ENCODE measurements around the gene CISD2.
"Not testable (repeated sequence)": the region's sequence is repeated elsewhere in the genome, so short reads cannot be mapped to it uniquely, and the experiment has no call there.

The CISD2 gene

GRCh38 chr4:102868781-102869568 is at the start of gene CISD2:
Gene CISD2 (plus strand): TSS chr4:102868992. CDS start chr4:102869085, 93 bp downstream.
- peak; percentile 68 to 89 for DNase-seq (ENCODE audit: low read depth in 1 of 2, low spot score in 1 of 2)
- TF ChIP-seq JUND (IDR thresholded peaks at IDR 0.05; ENCODE audit: low read depth): no peak
- in situ Hi-C loops (cut with HindIII; ENCODE audit: low pct_unique_long_range_greater_than_20kb, low sequenced_read_pairs): no loop called here

- in situ Hi-C loops (cut with HindIII; ENCODE audit: low pct_unique_long_range_greater_than_20kb, low sequenced_read_pairs); DNase-seq (ENCODE audit: low read depth in 1 of 2, low spot score in 1 of 2): not testable (repeated sequence)
Measured at GRCh38 chr4:102819100-102819499, 49.7 kb upstream of the CISD2 start.

- no peak for DNase-seq (ENCODE audit: low read depth in 1 of 2, low spot score in 1 of 2)
- no peak for TF ChIP-seq JUND (IDR thresholded peaks at IDR 0.05; ENCODE audit: low read depth)
- in situ Hi-C loops (cut with HindIII; ENCODE audit: low pct_unique_long_range_greater_than_20kb, low sequenced_read_pairs): no loop called here
Measured at GRCh38 chr4:102819588-102820365, 49.0 kb upstream of the CISD2 start.

GRCh38 chr4:102823464-102823863 is 45.3 kb upstream of the CISD2 start:
- DNase-seq (ENCODE audit: low read depth in 1 of 2, low spot score in 1 of 2): no peak
- in situ Hi-C loops (cut with HindIII; ENCODE audit: low pct_unique_long_range_greater_than_20kb, low sequenced_read_pairs): no loop called here
- no peak for TF ChIP-seq JUND (IDR thresholded peaks at IDR 0.05; ENCODE audit: low read depth)

- in situ Hi-C loops (cut with HindIII; ENCODE audit: low pct_unique_long_range_greater_than_20kb, low sequenced_read_pairs): no loop called here
- DNase-seq (ENCODE audit: low read depth in 1 of 2, low spot score in 1 of 2): no peak
- no peak for TF ChIP-seq JUND (IDR thresholded peaks at IDR 0.05; ENCODE audit: low read depth)
Measured at GRCh38 chr4:102823897-102824296, 44.9 kb upstream of the CISD2 start.

- in situ Hi-C loops (cut with HindIII; ENCODE audit: low pct_unique_long_range_greater_than_20kb, low sequenced_read_pairs): no loop called here
- no peak for DNase-seq (ENCODE audit: low read depth in 1 of 2, low spot score in 1 of 2)
- TF ChIP-seq JUND (IDR thresholded peaks at IDR 0.05; ENCODE audit: low read depth): no peak
Measured at GRCh38 chr4:102824398-102824797, 44.4 kb upstream of the CISD2 start.

- peak in 1 of 2 experiments; percentile 73 for DNase-seq (ENCODE audit: low read depth in 1 of 2, low spot score in 1 of 2)
- in situ Hi-C loops (cut with HindIII; ENCODE audit: low pct_unique_long_range_greater_than_20kb, low sequenced_read_pairs): no loop called here
- TF ChIP-seq JUND (IDR thresholded peaks at IDR 0.05; ENCODE audit: low read depth): no peak
Measured at GRCh38 chr4:102825261-102826091, 43.3 kb upstream of the CISD2 start.

- DNase-seq (ENCODE audit: low read depth in 1 of 2, low spot score in 1 of 2): peak in 1 of 2 experiments; percentile 6
- in situ Hi-C loops (cut with HindIII; ENCODE audit: low pct_unique_long_range_greater_than_20kb, low sequenced_read_pairs): no loop called here
- TF ChIP-seq JUND (IDR thresholded peaks at IDR 0.05; ENCODE audit: low read depth): no peak
Measured at GRCh38 chr4:102826105-102826889, 42.5 kb upstream of the CISD2 start.

GRCh38 chr4:102826890-102827673 is 41.7 kb upstream of the CISD2 start, which contains the start of gene UBE2D3:
Gene UBE2D3 (minus strand): TSS chr4:102827551. CDS start chr4:102826508, 1,043 bp downstream.
- peak; percentile 9 to 92 for DNase-seq (ENCODE audit: low read depth in 1 of 2, low spot score in 1 of 2)
- no peak for TF ChIP-seq JUND (IDR thresholded peaks at IDR 0.05; ENCODE audit: low read depth)
- in situ Hi-C loops (cut with HindIII; ENCODE audit: low pct_unique_long_range_greater_than_20kb, low sequenced_read_pairs): no loop called here

- TF ChIP-seq JUND (IDR thresholded peaks at IDR 0.05; ENCODE audit: low read depth): no peak
- peak; percentile 37 to 100 for DNase-seq (ENCODE audit: low read depth in 1 of 2, low spot score in 1 of 2)
- in situ Hi-C loops (cut with HindIII; ENCODE audit: low pct_unique_long_range_greater_than_20kb, low sequenced_read_pairs): no loop called here
Measured at GRCh38 chr4:102827674-102828496, 40.9 kb upstream of the CISD2 start.
